8988T (cell line): ENCODE results near the gene EYA2.

Experiments
- DNase-seq: peaks from one replicate; pipeline ENCODE4 v3.0.0; 2011

Gene EYA2

GRCh38 chr20:46984405-46984804, 89.8 kb downstream of the EYA2 start:
- DNase-seq, result no peak

GRCh38 chr20:46985250-46985649, 90.6 kb downstream of the EYA2 start:
- DNase-seq, result no peak

GRCh38 chr20:46985671-46986070, 91.0 kb downstream of the EYA2 start:
- no peak for DNase-seq

- no peak for DNase-seq
Observed at GRCh38 chr20:46987001-46987400, 92.4 kb downstream of the EYA2 start.

- DNase-seq, result no peak
Observed at GRCh38 chr20:46990017-46990595, 95.5 kb downstream of the EYA2 start.

- no peak for DNase-seq
Observed at GRCh38 chr20:46990596-46991104, 96.0 kb downstream of the EYA2 start.

GRCh38 chr20:46991168-46991567, 96.5 kb downstream of the EYA2 start:
- DNase-seq, result no peak

- DNase-seq, result no peak
Observed at GRCh38 chr20:46991880-46992639, 97.4 kb downstream of the EYA2 start.

- no peak for DNase-seq
Observed at GRCh38 chr20:46992640-46993035, 98.0 kb downstream of the EYA2 start.

- DNase-seq, result no peak
Observed at GRCh38 chr20:46993465-46994095, 98.9 kb downstream of the EYA2 start.

- DNase-seq, result no peak
Observed at GRCh38 chr20:46994341-46994740, 99.7 kb downstream of the EYA2 start.

- DNase-seq, result no peak
Observed at GRCh38 chr20:46995561-46996142, 101.0 kb downstream of the EYA2 start.

GRCh38 chr20:46997187-46997586, 102.5 kb downstream of the EYA2 start:
- no peak for DNase-seq

GRCh38 chr20:46998477-46999240, 104.0 kb downstream of the EYA2 start:
- DNase-seq, result no peak

- DNase-seq, result no peak
Observed at GRCh38 chr20:46999801-47000465, 105.3 kb downstream of the EYA2 start.

GRCh38 chr20:47003223-47003622, 108.6 kb downstream of the EYA2 start:
- DNase-seq, result no peak

- DNase-seq, result no peak
Observed at GRCh38 chr20:47004179-47004578, 109.5 kb downstream of the EYA2 start.

GRCh38 chr20:47007826-47008655, 113.4 kb downstream of the EYA2 start:
- no peak for DNase-seq

GRCh38 chr20:47008842-47009518, 114.3 kb downstream of the EYA2 start:
- no peak for DNase-seq

- DNase-seq, result no peak
Observed at GRCh38 chr20:47009784-47010183, 115.1 kb downstream of the EYA2 start.

GRCh38 chr20:47011984-47012383, 117.3 kb downstream of the EYA2 start:
- DNase-seq, result no peak
